CD4-positive, alpha-beta T cell treated with Interleukin-12 subunit alpha and Interleukin-12 subunit beta, for 1 hour (primary cell): ENCODE data around the gene TMEM156.
"Not testable (repeated sequence)": the region's sequence is repeated elsewhere in the genome, so short reads cannot be mapped to it uniquely, and the experiment has no call there.

ENCODE experiments used
- DNase-seq: peaks from one replicate; pipeline ENCODE4 v3.0.0-alpha.2; 2020

TMEM156 gene

DNA sequence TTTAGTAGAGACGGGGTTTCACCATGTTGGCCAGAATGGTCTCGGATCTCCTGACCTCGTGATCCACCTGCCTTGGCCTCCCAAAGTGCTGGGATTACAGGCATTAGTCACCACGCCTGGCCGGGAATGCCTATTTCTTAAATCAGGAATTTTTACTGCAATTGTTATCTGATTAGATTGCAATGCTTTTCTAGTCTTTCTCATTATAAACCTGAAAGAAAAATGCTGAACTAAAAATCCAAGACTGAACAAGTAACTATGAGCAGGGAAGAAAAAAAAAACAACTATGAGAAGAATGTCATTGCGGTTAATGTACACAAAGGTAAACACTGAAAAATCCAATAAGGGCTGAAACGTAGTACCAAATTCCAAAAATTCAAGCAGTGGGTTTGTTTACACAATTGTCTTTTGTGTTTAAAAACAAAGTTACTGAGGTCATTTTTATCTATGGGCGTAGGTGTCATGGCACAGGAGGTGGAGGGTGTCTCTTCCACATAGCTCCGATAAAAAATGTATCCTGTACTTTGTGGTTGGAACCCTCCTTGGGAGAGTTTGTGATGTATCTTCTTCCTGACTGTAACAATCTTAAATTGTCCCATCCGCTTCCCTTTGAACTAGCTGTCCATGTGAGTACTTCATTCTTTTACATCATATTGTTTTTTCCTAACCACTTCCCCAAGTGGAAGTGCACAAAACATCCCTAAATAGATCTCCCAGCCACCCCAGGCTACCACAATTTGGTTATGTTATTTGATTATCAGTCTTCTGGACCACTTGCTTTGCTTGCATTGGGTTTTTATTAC lies 11.1 kb upstream of the TMEM156 start:
- DNase-seq, result no peak

DNA sequence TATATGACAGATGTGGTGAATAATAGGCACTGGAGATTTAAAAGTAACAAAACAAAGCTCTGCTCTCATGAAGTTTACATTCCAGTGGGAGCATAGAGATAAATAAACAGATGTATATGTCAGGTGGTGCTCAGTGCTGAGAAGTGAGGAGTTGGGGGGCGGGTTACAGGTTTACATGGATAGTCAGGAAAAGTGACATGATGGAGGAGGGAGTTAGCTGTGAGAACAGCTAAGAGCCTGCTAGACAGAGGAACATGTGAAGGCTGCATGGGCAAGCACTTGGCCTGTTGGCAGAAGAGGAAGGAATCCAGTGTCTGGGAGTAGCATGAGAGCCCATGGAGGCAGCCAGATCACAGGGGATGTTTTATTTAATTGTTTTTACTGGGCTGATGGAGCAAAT lies 10.2 kb upstream of the TMEM156 start:
- no peak for DNase-seq

DNA sequence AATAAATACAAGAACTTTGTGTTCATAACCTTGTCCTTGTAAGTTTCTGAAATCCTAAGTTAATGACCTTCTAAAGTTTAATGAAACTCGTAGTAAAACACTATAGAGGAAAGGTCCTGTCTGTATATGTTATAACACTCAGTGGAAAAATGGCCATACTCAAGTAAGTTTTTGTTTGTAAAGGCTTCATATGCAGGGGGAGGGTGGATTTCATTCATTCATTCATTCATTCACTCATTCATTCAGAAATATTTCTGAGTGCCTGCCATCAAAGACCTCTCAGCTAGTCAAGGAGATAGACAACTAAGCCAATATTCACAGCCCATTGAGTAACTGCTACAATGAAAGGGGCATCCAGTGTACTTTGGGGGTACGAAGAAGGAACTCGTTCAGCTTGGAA lies 6.9 kb upstream of the TMEM156 start:
- DNase-seq, result no peak

DNA sequence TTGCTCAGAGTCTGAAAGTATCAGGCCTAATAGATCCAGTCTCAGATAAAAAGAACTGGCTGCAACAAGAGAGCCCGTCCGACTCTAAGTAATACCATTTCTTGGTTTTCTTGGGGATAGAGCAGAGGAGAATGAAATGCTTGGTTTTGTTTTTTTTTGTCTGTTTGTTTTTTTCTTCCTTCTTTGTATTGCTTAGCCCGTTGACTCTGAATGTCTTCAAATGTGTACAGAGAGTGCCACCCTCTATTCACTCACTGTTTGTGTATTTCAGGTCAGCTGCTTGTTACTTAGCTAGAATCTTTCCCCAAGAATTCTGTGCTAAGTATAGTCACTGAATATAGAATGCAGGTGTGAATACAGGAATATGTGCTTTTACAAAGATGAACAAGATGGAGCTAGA lies 5.7 kb upstream of the TMEM156 start:
- no peak for DNase-seq

DNA sequence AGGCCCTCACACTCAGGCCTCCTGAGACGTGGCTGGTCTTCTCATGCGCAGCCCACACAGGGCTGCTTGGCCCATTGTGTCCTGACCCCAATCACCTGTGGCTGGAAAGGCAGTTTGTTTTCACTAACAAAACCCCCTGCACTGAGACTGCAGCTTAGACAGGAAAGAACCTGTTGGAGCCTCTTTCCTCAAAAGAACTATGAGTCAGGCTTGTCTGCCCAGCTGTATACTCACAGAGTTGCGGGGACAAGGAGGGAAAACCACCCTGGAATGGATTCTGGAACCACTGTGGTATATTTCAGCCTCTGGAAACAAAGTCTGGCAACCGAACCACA lies 5.2 kb upstream of the TMEM156 start:
- no peak for DNase-seq

GRCh38 chr4:39036172-39036571 lies 4.0 kb upstream of the TMEM156 start:
- no peak for DNase-seq

DNA sequence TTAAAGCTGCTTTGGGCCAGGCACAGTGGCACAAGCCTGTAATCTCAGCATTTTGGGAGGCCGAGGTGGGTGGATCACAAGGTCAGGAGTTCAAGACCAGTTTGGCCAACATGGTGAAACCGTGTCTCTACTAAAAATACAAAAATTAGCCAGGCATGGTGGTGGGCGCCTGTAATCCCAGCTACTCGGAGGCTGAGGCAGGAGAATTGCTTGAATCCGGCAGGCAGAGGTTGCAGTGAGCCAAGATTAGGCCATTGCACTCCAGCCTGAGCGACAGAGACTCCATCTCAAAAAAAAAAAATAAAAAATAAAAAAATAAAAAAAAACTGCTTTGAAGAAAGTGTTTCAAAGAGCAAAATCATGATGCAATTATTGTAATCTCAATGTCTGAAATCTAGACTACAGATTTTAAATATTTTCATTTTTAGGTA lies 604 bp downstream of the TMEM156 start:
- not testable (repeated sequence) for DNase-seq

- DNase-seq, result no peak
Observed at GRCh38 chr4:39030725-39031124, 1.5 kb downstream of the TMEM156 start.

DNA sequence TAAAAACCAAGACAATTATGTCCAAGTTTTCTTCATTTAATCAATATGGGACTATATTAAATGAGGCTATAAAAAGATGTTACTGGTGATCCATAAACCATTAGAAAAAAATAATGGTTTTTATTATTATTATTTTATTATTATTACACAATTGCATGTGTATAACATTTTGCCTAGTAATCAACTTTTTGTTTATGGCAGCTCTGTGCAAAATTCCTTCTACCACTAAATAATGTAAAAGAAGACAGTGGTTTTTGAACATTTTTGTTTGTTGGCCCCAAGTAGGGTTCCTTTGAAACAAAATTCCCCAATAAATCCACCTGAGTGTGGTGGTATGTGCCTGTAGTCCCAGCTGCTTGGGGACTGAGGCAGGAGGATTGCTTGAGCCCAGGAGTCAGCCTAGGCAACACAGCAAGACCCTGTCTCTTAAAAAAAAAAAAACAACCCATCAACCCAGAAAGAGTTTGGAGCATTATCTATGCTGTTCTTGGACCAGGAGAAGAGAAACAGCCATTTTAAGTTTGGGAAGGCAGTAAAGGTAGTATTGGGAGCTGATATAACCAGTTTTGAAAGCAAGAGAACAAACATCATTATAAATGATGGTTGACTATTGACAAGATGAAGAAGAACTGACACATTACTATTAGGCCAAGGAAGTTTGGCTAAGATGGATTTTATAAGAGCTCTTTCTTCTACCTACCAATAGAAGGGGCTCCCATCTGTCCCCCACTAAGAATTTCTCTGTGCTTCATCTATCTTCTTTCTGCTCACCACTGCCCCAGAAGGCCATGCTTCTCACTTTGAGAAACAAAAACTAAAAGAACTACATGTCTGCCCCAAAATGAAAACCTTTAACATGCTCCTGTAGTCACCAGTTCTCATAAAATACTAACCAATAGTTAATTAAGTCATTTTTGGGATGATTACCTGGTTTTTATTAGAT lies 2.2 kb downstream of the TMEM156 start:
- DNase-seq, result peak; percentile 46

DNA sequence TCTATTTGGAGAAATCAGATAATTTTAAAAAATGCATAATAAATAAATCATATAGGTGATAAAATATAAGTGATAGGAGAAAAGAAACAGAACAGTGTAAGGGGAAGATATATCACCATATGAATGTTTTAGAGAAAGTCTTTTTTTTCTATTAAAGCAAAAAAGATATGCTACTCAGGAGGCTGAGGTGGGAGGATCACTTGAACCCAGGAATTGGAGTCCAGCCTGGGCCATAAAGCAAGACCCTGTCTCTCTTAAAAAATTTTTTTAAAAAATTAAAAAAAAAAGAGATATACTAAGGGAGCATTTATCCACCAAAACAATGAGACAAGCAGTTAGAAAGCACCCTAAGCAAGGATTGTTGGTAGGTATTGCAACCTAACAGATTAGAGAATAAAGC lies 6.1 kb downstream of the TMEM156 start:
- DNase-seq, result no peak

DNA sequence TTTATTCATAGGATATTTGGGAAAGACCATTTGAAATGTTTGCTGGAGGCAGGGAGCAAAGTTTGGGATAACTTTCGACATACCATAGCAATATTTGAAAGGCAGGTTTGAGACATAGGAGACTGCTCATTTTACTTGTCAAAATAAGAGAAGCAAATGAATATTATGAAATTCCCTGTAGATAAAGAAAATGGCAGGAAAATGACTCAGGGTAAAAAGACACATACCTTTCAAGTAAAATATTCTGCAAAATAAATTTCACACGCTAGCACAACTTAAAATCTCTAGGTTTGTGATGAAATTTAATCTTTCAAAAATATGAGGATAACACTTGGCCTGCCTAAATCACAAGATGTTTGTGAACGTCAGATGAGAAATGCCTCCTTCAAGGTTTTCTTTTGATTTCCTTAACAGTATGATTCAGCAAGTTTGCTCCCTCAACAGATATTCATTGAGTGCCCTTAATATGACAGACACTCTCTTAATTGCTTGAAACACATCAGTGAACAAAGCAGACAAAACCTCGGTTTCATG lies 6.6 kb downstream of the TMEM156 start:
- no peak for DNase-seq

- no peak for DNase-seq
Observed at GRCh38 chr4:39024311-39024865, 7.8 kb downstream of the TMEM156 start.

- DNase-seq, result no peak
Observed at GRCh38 chr4:39023059-39023458, 9.2 kb downstream of the TMEM156 start.

- no peak for DNase-seq
Observed at GRCh38 chr4:39022241-39022640, 10.0 kb downstream of the TMEM156 start.

- DNase-seq, result no peak
Observed at GRCh38 chr4:39021631-39022030, 10.6 kb downstream of the TMEM156 start.

GRCh38 chr4:39020130-39020529 lies 12.1 kb downstream of the TMEM156 start:
- DNase-seq, result no peak

DNA sequence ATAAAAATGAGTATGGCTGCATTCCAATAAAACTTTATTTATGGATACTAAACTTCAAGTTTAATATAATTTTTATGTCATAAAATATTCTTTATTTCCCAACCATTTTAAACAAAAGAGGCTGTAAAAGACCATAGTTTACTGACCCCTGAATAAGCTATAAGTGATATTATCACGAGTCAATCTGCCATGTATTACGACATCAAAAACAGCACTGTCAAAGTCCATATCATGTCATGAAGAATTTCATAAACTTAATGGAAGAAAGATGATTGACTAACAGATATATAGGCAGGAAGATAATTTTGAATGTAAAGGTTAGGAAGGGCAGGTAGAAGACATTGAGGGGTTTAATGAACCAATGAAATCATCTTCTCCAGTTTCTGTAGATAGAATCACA lies 18.2 kb downstream of the TMEM156 start:
- DNase-seq, result no peak

GRCh38 chr4:39004758-39005157 lies 27.5 kb downstream of the TMEM156 start:
- DNase-seq, result no peak

GRCh38 chr4:39002058-39002457 lies 30.2 kb downstream of the TMEM156 start:
- DNase-seq, result not testable (repeated sequence)

DNA sequence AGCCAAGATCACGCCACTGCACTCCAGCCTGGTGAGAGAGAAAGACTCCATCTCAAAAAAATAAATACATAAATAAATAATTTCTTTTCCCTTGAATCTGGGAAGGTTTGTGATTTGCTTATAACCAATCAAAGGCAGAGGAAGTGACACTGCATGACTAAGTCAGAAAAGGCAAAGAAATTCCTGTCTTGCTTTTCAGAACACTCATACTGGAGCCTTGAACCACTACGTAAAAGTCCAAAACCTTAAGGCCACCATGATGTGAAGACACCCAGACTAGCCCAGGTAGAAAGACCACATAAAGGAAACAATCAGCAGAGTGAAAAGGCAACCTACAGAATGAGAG lies 36.6 kb downstream of the TMEM156 start:
- no peak for DNase-seq

DNA sequence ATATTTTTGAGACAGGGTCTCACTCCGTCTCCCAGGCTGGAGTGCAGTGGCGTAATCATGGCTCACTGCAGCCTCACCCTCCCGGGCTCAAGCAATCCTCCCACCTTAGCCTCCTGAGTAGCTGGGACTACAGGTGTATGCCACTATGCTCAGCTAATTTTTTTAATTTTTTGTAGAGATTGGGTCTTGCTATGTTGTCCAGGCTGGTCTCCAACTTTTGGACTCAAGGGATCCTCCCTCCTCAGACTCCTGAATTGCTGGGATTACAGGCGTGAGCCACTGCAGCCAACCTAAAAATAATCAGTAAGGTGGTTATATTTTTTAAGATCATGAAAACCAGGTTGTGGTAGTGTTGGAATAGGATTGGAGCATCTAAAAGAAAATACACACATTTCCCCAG lies 38.1 kb downstream of the TMEM156 start:
- no peak for DNase-seq

- no peak for DNase-seq
Observed at GRCh38 chr4:38993683-38994082, 38.5 kb downstream of the TMEM156 start.

- no peak for DNase-seq
Observed at GRCh38 chr4:38990241-38990640, 42.0 kb downstream of the TMEM156 start.

DNA sequence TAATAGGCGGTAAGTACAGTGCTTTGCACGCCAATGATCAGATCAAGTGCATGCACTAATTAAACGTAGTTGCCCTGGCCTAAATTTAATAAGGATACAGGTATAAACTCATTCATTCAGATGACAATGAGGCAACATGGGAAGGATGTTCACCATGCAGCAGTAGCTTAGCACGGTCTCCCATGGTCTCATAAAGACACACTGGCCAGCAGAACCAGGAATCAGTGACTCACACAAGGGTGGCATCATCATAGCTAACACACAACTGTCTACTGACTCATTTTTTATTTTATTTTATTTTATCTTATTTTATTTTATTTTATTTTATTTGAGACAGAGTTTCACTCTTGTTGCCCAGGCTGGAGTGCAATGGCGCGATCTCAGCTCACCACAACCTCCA lies 42.7 kb downstream of the TMEM156 start:
- no peak for DNase-seq
